Stimulated activated CD4-positive, alpha-beta T cell treated with anti-CD3 and anti-CD28 coated beads, Interleukin-1b, Interleukin-23, amount 100 ng/mL, for 24 hours (primary cell): ENCODE measurements around the gene PDK4.
"Not testable (repeated sequence)": the region's sequence is repeated elsewhere in the genome, so short reads cannot be mapped to it uniquely, and the experiment has no call there.

Experiments
- DNase-seq, 4 experiments: peaks; one replicate each; pipeline ENCODE4 v3.0.0-alpha.2; 2020; ENCODE audit warnings: low read depth in 4 of 4, low spot score in 1 of 4

PDK4 gene

GRCh38 chr7:95605275-95605674 is 9.0 kb upstream of the PDK4 start:
- no peak for DNase-seq

GRCh38 chr7:95604811-95605210 is 8.5 kb upstream of the PDK4 start:
- DNase-seq, result not testable (repeated sequence)

- DNase-seq, result not testable (repeated sequence)
These were observed 8.1 kb upstream of the PDK4 start for GRCh38 chr7:95604397-95604796.

DNA sequence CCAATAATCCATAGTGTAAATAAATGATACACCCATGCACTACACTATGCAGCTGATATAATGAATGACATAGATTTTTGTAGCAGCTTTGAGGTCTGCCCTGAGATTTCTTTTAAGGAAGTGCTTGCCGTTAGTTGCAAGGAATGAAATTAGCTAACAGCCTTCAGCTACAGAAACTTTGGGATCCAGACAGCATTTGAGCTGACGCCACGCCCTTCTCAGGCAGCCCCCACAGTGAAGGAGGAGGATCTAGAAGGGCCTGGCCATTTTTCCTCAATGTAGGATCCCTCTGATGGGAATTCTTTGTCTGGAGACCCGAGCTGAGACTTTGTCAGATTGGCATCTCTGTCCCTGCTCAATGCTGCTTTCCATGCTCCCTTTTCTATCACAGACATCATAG is 6.1 kb upstream of the PDK4 start:
- DNase-seq, result no peak

DNA sequence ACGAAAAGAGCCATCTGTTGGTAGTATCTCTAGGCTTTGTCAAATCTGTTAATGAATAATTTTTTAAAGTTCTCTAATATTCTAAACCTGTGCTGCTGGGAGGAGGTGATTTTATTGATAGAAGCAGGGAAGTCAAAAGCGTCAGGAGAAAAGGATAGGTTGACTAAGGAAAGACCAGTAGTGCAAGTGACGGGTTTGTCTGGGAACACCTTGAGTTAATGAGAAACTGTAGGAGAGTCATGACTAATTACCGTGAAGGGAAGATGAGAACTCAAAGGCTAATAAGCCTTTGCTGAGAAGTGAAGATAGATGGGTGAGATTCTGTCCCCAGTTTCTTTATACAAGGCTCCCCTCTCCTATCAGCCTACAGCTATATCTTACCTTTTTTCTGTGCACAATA is 5.0 kb upstream of the PDK4 start:
- no peak for DNase-seq

GRCh38 chr7:95599069-95599468 is 2.8 kb upstream of the PDK4 start:
- DNase-seq, result no peak

DNA sequence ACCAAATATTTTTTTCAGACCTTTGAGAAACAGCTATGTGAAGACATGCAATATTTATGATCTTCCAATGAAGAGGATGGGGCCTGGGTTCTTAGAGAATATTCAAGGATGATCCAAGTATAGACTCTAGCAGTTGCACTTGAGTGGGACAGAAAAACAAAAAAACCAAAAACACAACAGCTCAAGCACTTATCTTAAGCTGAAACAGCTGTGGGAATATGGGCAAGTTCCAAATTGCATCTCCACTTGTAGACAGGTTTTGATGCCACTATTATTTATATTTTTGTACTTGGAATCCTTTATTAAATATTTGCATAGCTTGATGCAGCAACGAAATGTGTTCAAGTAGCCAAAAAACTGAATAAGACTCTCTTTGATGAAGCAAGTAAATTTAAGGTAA is 2.2 kb upstream of the PDK4 start:
- DNase-seq, result no peak

DNA sequence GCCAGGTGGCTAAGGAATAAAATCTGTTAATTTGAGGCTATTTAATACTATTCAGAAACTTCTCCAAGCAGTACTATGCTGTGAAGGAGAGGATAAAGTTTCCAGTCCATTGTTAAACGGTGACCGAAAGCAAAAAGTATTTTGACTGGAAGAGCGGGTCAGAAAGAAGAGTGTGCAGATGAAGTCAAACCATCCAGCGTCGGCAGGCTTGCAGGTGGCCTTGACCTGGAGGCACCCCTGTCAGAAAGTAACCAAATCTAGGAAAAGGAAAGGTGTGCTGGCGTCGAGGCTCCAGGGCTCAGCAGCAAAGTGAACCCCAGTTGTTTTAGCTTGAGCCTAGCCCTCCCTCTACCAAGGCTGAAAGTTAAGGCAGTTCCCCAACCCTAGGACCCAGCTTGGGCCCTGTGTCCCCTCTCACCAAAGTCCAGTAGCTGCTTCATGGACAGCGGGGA is 544 bp downstream of the PDK4 start:
- DNase-seq, result no peak

- no peak for DNase-seq
These were observed 2.1 kb downstream of the PDK4 start for GRCh38 chr7:95594185-95594584.

- DNase-seq, result no peak
These were observed 3.0 kb downstream of the PDK4 start for GRCh38 chr7:95593343-95593742.

- no peak for DNase-seq
These were observed 3.7 kb downstream of the PDK4 start for GRCh38 chr7:95592570-95592969.

DNA sequence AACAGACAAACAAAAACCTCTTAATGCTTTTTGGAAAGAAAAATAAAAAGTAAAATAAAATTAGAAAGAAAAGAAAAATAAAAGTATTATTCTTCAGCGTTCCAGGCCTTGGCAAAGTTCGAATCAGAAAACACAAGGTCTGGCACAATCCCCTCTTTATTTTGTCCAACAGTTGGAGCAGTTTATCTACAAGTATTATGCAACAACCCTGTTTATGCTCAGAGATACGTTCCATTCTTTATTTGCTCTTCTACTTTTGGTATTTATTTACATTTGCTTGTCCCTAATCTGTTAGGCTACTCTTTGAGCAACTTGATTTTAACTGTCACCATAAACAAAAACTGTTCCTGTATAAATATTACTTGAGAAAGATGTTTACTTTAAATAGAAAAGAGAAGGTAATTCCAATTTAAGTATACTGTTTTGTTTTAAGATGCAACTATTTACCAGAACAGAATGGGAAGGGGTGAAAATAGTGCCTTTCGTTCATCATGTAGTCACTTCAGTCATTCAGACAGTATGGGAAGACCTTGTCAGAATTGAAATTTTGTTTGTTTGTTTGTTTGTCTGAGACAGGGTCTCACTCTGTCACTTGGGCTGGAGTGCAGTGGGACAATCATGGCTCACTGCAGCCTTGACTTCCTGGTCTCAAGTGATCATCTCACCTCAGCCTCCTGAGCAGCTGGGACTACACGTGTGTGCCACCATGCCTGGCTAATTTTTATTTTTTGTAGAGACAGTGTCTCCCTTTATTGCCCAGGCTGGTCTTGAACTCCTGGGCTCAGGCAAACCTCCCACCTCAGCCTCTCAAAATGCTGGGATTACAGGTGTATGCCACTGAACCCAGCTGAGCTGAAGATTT is 5.7 kb downstream of the PDK4 start:
- no peak for DNase-seq

DNA sequence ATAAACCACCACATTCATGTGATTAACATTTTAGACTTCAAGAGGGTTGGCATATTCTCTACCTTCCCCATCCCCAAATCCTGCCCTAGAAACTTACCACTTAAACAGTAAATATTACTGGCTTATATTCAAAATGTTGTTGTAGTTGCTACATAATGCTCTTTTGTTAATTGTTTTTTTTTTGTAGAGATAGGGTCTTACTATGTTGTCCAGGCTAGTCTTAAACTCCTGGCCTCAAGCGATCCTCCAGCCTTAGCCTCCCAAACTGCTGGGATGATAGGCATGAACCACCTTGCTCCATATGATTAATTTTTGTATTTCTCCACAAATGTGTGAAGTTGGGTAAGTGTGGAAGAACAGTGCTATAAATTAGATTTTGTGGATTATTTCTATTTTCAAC is 6.5 kb downstream of the PDK4 start:
- no peak for DNase-seq

DNA sequence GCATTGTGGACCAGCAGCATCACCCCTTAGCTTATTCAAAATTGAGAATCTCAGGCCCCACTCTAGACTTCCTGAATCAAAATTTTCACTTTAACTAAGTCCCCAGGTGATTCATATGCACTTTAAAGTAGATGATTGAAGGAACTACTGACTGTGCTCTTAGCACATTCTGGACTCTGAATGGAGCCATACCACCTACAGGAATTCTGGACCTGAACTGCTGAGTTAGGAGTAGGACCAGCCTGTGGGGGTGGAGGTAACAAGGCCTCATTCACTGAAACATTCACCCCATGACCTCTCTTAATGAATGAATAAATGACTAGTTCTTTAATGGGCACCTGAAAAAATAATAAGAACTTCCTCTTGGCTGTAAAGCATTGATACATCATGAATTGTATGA is 7.3 kb downstream of the PDK4 start:
- no peak for DNase-seq

- no peak for DNase-seq
These were observed 9.4 kb downstream of the PDK4 start for GRCh38 chr7:95586951-95587301.

DNA sequence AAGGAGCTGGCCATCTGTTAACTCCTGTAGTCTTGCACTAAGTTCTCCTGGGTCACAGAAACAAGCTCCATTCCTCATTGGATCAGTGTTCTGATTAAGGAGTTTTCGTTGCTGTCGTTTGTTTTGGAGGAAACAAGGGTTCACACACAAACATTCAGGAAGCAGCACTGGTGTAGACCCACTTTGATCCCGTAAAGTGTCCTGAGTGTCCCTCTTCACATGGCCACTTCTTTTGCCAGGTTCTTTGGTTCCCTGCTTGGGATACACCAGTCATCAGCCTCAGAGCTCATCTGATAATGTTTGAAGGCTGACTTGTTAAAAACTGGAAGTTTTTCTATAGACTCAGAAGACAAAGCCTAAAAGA is 10.9 kb downstream of the PDK4 start:
- no peak for DNase-seq

DNA sequence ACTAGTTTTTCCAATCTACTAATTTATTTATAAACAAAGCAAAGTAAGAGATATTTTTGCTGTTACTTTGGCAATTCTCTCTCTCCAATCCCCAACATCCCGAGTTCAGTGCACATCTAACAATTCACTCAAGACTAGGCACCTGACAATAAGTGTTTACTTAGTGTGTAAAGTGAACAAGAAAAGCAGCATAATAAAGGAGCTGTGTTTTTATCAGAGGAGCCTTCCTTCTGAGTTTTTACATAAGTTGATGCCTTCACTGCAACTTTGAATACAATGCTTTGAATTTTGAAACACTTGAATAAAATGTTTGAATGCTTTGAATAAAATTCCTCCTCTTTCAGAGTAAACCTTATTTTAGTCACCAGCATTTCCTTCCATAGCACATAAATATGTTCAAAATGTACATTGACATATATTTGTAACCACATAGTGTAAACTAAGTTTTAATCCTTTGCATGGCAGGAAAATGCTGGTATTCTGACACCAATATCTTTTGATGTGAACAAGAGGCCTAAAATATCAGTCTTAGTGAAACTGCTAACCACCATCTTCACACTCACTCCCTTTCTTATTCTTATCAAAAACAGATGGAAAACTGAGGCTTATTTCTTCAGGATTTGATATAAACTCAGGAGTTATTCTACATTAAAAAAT is 11.4 kb downstream of the PDK4 start:
- DNase-seq, result no peak

DNA sequence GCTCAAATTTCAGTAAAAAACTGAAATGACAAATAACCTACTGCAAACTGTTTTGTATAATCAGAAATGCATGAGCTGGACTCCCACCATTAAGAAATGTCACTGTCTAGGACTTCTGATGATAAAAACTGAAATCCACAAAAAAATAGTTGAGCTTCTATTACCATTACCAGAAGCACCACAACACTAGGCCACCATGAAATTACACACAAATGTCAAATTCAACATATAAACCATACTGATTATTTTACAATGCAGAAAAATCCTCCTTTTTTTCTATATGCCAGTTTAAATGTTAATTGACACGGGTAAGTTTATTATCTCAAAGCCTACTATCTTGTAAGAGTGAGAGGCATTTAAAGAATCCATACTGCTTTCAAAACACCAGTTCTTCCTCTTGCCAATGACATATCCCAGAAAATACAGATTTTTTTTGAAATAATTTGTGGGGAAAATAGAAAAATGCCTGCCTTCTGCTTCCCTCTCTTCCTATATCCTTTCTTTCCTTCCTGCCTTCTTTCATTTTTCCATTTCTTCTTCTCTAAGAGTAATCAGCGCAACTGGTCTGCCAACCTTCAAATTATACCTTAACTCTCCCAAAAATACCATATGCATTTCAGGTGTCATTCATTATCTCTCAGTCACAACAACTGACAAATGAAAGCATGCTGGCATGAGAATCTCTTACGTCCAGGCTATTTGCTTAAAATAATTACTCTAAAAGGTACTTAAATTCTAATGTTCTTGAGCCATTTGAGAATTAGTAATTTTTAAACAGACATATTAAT is 12.3 kb downstream of the PDK4 start:
- DNase-seq, result no peak

DNA sequence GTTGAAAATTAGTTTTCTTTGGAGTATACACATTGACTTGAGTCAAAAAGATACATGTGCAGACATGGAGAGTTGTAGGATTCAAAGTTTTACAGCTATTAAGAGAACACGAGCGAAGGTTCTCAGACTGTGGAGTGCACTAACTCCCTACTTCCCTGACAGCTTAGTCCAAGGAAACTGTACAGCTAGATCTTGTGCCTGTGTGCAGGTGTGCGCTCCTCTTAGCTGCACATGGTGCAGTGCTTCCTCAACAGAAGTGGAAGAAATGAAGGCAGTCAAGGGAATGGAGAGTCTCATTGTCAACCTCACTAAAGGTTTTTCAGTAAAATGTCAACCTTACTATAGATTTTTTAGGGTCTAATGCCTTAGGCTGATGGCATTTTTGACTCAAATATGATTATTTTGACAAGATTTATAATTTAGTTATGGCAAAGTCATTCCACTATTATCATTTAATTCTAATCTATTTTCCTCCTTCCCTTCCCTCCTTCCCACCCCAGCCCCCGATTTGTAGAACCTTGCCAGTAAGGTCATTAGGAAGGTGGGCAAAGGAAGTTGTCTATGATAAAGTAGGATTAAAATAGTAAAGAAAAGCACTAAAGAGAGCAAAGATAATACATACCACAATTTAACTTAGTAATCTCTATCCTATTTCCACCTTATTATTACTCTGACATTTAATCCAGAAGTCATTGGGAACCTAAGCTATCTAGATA is 13.6 kb downstream of the PDK4 start:
- DNase-seq, result no peak

DNA sequence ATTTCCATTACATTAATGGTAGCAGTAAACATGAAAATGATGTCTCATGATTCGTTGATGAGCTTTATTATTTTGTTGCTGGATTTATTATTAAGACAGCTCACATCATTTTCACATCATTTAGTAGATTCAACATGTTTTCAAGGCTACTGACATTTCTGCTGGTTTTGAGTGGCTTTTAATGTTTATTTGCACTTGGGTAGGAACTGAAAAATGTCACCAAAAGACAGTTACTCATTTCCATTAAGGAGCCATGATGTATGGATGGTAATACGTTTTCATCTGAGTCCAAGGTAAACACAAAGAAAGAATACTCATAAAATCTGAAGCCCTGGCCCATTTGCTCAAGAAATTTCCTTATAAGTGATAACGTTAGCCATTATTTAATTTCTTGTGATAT is 14.8 kb downstream of the PDK4 start:
- DNase-seq, result no peak

- DNase-seq, result no peak
These were observed 17.0 kb downstream of the PDK4 start for GRCh38 chr7:95579318-95579717.
